ENCODE results near the gene NME7. TPM values are rescaled to one million over a fixed set of nuclear protein-coding genes. Genes with fewer than 3 reads are reported as not detected.

The NME7 gene
- total and polyA plus RNA-seq, 7 donors: 4.4 to 39.9 (median 20.1) TPM

DNA sequence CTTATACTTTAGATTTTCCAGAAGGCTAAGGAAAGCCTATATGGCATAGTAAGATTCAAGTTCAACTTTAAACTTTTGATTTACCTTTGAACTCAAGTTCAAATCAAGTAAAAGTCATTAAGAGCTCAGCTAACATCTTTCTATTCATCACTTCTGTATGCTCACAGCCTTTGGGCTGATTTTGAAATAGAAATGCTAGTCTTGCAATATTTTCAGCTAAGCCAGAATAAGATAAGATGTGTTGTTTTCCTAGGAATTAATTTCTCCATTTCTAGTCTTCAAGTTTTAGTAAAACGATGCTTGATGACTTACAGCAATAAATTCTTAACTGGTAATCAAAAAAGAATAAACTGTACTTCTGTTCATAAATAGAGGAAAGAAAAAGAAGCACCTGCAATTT lies 225.5 kb downstream of the NME7 start:
- H3K27ac ChIP-seq: no peak overlapping the region
- 51 to 78% methylated on average over 1 of the region's 1 CpG for WGBS, 2 donors
- intact Hi-C loops (cut with DNase I): no loop called here

DNA sequence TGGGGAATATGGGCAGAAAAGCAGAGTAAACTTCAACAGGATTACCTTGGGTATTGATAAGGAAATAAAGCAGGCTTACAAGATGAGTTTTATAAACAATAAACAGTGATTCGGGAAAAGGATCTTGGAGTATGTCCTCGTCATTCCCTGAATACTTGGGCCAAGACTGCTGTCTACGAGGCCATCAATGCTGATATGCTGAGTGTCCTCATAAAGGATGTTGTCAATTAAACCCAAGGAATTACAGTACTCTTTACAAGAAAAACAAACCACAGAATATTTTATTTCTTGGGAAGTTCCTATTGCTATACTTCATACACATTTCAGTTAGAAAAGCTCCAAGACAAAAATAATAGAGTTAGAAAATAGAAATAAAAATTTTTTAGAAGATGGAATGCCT lies 226.2 kb downstream of the NME7 start:
- H3K27ac ChIP-seq: no peak overlapping the region
- H3K27me3 ChIP-seq: no peaks in the 10 kb centered on the region
- H3K36me3 ChIP-seq: no peaks in the 10 kb centered on the region
- intact Hi-C loops (cut with DNase I): no loop called here
- no peak overlapping the region for H3K4me3 ChIP-seq
- H3K9me3 ChIP-seq: no peaks in the 10 kb centered on the region
- WGBS, 2 donors: 90 to 92% methylated on average over 3 of the region's 3 CpGs
- TF ChIP-seq EP300 (IDR thresholded peaks at IDR 0.05) (no peak), POLR2A (IDR thresholded peaks at IDR 0.05) (no peak), POLR2AphosphoS5 (IDR thresholded peaks at IDR 0.05) (no peak)
- TF ChIP-seq, protein P1, sequence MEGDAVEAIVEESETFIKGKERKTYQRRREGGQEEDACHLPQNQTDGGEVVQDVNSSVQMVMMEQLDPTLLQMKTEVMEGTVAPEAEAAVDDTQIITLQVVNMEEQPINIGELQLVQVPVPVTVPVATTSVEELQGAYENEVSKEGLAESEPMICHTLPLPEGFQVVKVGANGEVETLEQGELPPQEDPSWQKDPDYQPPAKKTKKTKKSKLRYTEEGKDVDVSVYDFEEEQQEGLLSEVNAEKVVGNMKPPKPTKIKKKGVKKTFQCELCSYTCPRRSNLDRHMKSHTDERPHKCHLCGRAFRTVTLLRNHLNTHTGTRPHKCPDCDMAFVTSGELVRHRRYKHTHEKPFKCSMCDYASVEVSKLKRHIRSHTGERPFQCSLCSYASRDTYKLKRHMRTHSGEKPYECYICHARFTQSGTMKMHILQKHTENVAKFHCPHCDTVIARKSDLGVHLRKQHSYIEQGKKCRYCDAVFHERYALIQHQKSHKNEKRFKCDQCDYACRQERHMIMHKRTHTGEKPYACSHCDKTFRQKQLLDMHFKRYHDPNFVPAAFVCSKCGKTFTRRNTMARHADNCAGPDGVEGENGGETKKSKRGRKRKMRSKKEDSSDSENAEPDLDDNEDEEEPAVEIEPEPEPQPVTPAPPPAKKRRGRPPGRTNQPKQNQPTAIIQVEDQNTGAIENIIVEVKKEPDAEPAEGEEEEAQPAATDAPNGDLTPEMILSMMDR (IDR thresholded peaks at IDR 0.05): no peak
- DNase-seq: no peak
- no peaks in the 10 kb centered on the region for H3K4me1 ChIP-seq

More for the DNA sequence above, 225.5 kb downstream of the NME7 start:
- Histone ChIP-seq H3K4me3 (no peak overlapping the region), H3K9me3 (no peaks in the 10 kb centered on the region), H3K27me3 (no peaks in the 10 kb centered on the region), H3K4me1 (no peaks in the 10 kb centered on the region), H3K36me3 (no peaks in the 10 kb centered on the region)
- TF ChIP-seq, protein P1 (IDR thresholded peaks at IDR 0.05): no peak
- TF ChIP-seq POLR2AphosphoS5 (IDR thresholded peaks at IDR 0.05): no peak
- no peak for TF ChIP-seq POLR2A (IDR thresholded peaks at IDR 0.05)
- no peak for TF ChIP-seq EP300 (IDR thresholded peaks at IDR 0.05)
- DNase-seq: no peak

DNA sequence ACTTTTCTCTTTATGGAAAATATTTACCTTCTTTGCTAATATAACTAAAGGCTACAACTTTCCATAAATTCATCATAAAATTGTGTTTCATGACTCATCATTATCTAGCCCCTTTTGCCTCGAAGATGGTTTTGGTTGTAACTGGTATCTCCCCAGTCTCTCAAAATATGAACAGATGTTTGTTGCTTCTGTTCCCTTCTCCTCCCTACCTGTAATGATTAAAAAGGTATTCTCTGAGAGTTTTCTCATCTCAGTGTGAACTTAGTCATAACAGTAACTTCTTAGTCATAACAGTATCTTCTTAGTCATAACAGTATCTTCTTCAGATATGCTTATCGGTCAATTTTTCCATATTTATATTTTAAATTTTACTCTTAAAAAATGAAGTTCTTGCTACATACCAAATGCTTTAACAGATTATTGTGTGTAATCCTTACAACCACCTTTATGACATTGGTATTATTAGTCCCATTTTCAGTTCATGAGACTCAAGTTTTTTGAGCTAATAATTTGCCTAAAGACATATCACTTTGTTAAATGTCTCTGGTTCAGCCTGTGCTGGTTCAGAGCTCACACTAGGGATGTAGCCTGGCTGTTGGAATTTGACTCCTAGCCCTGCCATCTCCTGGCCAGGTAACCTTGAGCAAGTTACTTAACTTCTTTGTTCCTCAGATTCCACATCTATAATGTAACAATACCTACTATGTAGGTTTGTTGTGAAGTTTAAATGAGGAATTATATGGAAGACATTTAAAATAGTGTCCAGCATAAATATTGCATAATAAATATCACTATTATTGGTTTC lies 228.5 kb downstream of the NME7 start:
- DNase-seq: no peak
- intact Hi-C loops (cut with DNase I): no loop called here
- no peak for TF ChIP-seq EP300 (IDR thresholded peaks at IDR 0.05)
- no peak for TF ChIP-seq POLR2A (IDR thresholded peaks at IDR 0.05)
- TF ChIP-seq, protein P1 (IDR thresholded peaks at IDR 0.05): no peak
- TF ChIP-seq POLR2AphosphoS5 (IDR thresholded peaks at IDR 0.05): no peak
- Histone ChIP-seq H3K36me3 (no peaks in the 10 kb centered on the region), H3K4me1 (peaks cover 0 to 5% (median under 1%) of the 10 kb centered on the region in 4 donors), H3K9me3 (no peaks in the 10 kb centered on the region), H3K27me3 (no peaks in the 10 kb centered on the region), H3K27ac (no peak overlapping the region), H3K4me3 (no peak overlapping the region)
- 84 to 89% methylated on average over 2 of the region's 2 CpGs for WGBS, 2 donors

DNA sequence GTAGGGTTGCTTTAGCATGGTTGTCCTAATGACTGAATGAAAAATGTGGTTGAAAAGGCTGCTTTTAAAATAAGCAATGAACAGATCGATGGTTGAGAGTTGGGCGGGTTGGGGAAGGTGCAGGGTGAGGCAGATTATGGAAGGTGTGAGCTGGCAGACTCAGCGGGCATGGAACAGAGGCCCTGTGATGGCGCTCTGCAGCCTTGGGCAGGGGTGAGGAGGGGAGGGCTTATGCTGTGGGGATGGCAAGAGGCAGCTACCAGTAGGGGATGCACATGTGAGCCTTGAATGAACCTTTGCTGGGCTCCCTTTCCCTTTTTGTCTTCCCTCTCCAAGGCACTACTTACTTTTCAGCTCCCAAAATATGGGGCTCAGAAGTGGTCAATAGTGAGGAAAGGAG lies 230.2 kb downstream of the NME7 start:
- TF ChIP-seq EP300 (IDR thresholded peaks at IDR 0.05) (no peak), POLR2A (IDR thresholded peaks at IDR 0.05) (no peak), POLR2AphosphoS5 (IDR thresholded peaks at IDR 0.05) (no peak)
- TF ChIP-seq, protein P1 (IDR thresholded peaks at IDR 0.05): no peak
- peaks cover 0 to 22% (median 9%) of the 10 kb centered on the region in 4 donors for H3K4me1 ChIP-seq
- 94 to 97% methylated on average over 4 of the region's 4 CpGs for WGBS, 2 donors
- H3K27ac ChIP-seq: no peak overlapping the region
- no peaks in the 10 kb centered on the region for H3K27me3 ChIP-seq
- DNase-seq: no peak
- intact Hi-C loops (cut with DNase I): no loop called here
- peaks cover 0 to 1% (median 0%) of the 10 kb centered on the region in 4 donors for H3K36me3 ChIP-seq
- no peaks in the 10 kb centered on the region for H3K9me3 ChIP-seq
- no peak overlapping the region for H3K4me3 ChIP-seq

Data from sigmoid colon (tissue), 7 donors.